K562 (cell line): ENCODE data around the gene RPL7A.

ENCODE experiments used
- GABPA ChIP-seq: fragments of 200-800 bp; sonication (Bioruptor generic); conservative IDR thresholded peaks from 2 replicates; pipeline ENCODE4 v1.6.1; 2016; ENCODE audit warnings: low read depth, missing genetic modification characterization, missing compliant biosample characterization
- POLR2A ChIP-seq: fragments of 450-650 bp; conservative IDR thresholded peaks from 2 replicates; pipeline ENCODE4 v1.6.1; 2016
- RBFOX2 ChIP-seq: fragments of 200-400 bp; formaldehyde crosslinking; IDR thresholded peaks from 2 replicates; pipeline ENCODE4 v1.6.1; 2017; ENCODE audit warnings: low read depth, mild to moderate bottlenecking, low read length, moderate library complexity
- SMC3 ChIP-seq: conservative IDR thresholded peaks from 2 replicates; pipeline ENCODE4 v1.6.1; 2011; ENCODE audit warnings: low read depth, low read length, improper control_type of control experiment; ENCODE audit not compliant: insufficient read depth
- SP2 ChIP-seq: IDR thresholded peaks from 2 replicates; pipeline ENCODE4 v1.6.1; 2011; ENCODE audit warnings: mild to moderate bottlenecking, low read depth, low read length, moderate library complexity; ENCODE audit not compliant: poor library complexity, severe bottlenecking; ENCODE audit errors: extremely low read depth
- TOE1 ChIP-seq, 2 experiments: fragments of 450-650 bp in 1 of 2; sonication (generic) in 1 of 2; formaldehyde crosslinking in 1 of 2; IDR thresholded peaks; 2 replicates each; pipeline versions ENCODE4 v1.7.1 to v1.8.0; 2016 to 2022; ENCODE audit warnings: borderline replicate concordance in 2 of 2, mild to moderate bottlenecking in 2 of 2, antibody characterized with exemption in 1 of 2, inconsistent platforms in 1 of 2, low read depth in 1 of 2, missing genetic modification reagents in 1 of 2, moderate library complexity in 1 of 2
- ZNF217 ChIP-seq: sonication (generic); formaldehyde crosslinking; IDR thresholded peaks from 2 replicates; pipeline ENCODE4 v1.8.0; 2022; ENCODE audit warnings: mild to moderate bottlenecking, missing genetic modification reagents
- TF ChIP-seq, protein P1 (sequence below): sonication (generic); formaldehyde crosslinking; IDR thresholded peaks from 2 replicates; pipeline ENCODE4 v1.8.0; 2022; ENCODE audit warnings: missing genetic modification reagents, mild to moderate bottlenecking, borderline replicate concordance
- TF ChIP-seq, protein P2 (sequence below), 3 experiments: IDR thresholded peaks in 2 of 3; conservative IDR thresholded peaks in 1 of 3; 2 replicates each; pipeline ENCODE4 v1.5.1; 2011 to 2012; ENCODE audit warnings: low read length in 3 of 3, mild to moderate bottlenecking in 3 of 3, control low read depth in 2 of 3, improper control_type of control experiment in 1 of 3, inconsistent platforms in 1 of 3, low read depth in 1 of 3, mixed read lengths in 1 of 3, moderate library complexity in 1 of 3; ENCODE audit not compliant: insufficient read depth in 2 of 3

DNA sequence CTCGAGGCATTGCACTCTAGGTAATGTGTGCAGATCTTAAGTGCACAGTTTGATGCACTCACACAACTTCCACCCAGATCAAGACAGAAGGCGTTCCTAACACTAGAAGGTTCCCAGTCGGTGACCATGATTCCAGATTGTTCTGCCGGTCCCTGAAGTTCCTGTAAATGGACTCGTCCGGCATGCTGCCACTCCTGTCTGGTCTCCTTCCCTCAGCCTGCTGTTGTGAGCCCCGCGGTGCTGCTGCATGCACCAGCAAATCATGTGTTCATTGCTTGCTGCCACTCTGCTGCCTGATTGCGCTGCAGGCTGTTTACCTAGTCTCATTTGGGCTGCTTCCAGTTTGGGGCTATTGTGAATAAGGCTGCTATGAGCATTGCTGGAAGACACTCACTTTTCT, 39.7 kb downstream of the RPL7A start:
- TF ChIP-seq SP2 (no peak), POLR2A (no peak), GABPA (tag) (no peak), ZNF217 (CRISPR knock-in tag) (no peak), RBFOX2 (no peak), SMC3 (no peak), TOE1 (IDR thresholded peaks at IDR 0.05; ENCODE audit: borderline replicate concordance) (no peak), TOE1 (CRISPR knock-in tag; IDR thresholded peaks at IDR 0.05; ENCODE audit: borderline replicate concordance, low read depth) (no peak)
- TF ChIP-seq, protein P1, sequence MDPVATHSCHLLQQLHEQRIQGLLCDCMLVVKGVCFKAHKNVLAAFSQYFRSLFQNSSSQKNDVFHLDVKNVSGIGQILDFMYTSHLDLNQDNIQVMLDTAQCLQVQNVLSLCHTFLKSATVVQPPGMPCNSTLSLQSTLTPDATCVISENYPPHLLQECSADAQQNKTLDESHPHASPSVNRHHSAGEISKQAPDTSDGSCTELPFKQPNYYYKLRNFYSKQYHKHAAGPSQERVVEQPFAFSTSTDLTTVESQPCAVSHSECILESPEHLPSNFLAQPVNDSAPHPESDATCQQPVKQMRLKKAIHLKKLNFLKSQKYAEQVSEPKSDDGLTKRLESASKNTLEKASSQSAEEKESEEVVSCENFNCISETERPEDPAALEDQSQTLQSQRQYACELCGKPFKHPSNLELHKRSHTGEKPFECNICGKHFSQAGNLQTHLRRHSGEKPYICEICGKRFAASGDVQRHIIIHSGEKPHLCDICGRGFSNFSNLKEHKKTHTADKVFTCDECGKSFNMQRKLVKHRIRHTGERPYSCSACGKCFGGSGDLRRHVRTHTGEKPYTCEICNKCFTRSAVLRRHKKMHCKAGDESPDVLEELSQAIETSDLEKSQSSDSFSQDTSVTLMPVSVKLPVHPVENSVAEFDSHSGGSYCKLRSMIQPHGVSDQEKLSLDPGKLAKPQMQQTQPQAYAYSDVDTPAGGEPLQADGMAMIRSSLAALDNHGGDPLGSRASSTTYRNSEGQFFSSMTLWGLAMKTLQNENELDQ = no peak
- TF ChIP-seq, protein P2, sequence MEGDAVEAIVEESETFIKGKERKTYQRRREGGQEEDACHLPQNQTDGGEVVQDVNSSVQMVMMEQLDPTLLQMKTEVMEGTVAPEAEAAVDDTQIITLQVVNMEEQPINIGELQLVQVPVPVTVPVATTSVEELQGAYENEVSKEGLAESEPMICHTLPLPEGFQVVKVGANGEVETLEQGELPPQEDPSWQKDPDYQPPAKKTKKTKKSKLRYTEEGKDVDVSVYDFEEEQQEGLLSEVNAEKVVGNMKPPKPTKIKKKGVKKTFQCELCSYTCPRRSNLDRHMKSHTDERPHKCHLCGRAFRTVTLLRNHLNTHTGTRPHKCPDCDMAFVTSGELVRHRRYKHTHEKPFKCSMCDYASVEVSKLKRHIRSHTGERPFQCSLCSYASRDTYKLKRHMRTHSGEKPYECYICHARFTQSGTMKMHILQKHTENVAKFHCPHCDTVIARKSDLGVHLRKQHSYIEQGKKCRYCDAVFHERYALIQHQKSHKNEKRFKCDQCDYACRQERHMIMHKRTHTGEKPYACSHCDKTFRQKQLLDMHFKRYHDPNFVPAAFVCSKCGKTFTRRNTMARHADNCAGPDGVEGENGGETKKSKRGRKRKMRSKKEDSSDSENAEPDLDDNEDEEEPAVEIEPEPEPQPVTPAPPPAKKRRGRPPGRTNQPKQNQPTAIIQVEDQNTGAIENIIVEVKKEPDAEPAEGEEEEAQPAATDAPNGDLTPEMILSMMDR (IDR thresholded peaks at IDR 0.05 in 2 of 3, conservative IDR thresholded peaks at IDR 0.05 in 1 of 3; ENCODE audit: insufficient read depth in 2 of 3, low read depth in 1 of 3, low read length in 3 of 3) = no peak
